BLaER1 treated with 17β-estradiol and CSF1 and Interleukin-3, amounts not matched to agents 10 nM and 100 nM (cell line): Measurements from ENCODE around the gene AFAP1L1.

ENCODE experiments used
- H3K27ac ChIP-seq, 11 experiments: shearing (Covaris generic); formaldehyde crosslinking; 2 replicates each; pipeline ENCODE4 v1.8.1; 2022
- H3K27me3 ChIP-seq, 11 experiments: shearing (Covaris generic); formaldehyde crosslinking; 2 replicates each; pipeline ENCODE4 v1.8.1; 2022
- H3K36me3 ChIP-seq, 11 experiments: shearing (Covaris generic); formaldehyde crosslinking; 2 replicates each; pipeline ENCODE4 v1.8.1; 2022
- H3K4me1 ChIP-seq, 10 experiments: shearing (Covaris generic); formaldehyde crosslinking; 2 replicates each; pipeline ENCODE4 v1.8.1; 2022
- H3K4me2 ChIP-seq, 11 experiments: shearing (Covaris generic); formaldehyde crosslinking; 2 replicates each; pipeline ENCODE4 v1.8.1; 2022
- H3K4me3 ChIP-seq, 10 experiments: shearing (Covaris generic); formaldehyde crosslinking; 2 replicates each; pipeline ENCODE4 v1.8.1; 2022
- H3K9ac ChIP-seq, 11 experiments: shearing (Covaris generic); formaldehyde crosslinking; 2 replicates each; pipeline ENCODE4 v1.8.1; 2022
- H3K9me3 ChIP-seq, 11 experiments: shearing (Covaris generic); formaldehyde crosslinking; replicated peaks in 1 of 11; 2 replicates each; pipeline ENCODE4 v1.8.1; 2022
- H4K20me1 ChIP-seq, 11 experiments: shearing (Covaris generic); formaldehyde crosslinking; 2 replicates each; pipeline ENCODE4 v1.8.1; 2022
- Cebpa-rat ChIP-seq, 11 experiments: shearing (Covaris generic); IDR thresholded peaks; 2 replicates each; pipeline ENCODE4 v1.8.1; 2022

Gene AFAP1L1

DNA sequence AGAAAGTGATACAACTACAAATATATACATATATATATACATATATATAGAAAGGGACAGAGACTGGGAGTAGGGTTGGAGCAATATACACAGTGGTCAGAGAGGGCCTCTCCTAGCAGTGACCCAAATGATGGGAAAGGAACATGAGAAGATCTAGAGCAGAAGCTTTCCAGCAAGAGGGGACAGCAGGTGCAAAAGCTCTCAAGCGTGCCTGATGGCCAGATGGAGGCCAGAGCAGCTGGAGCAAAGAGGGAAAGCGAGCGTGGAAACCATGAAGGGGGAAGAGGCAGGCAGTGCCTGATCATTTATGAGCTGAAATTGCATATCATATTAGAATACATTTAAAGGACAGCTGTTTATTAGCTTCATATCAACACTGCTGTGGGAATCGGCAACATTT lies 66.1 kb downstream of the AFAP1L1 start:
- peak overlapping the region in 1 of 11 experiments; percentile 22; a peak in 1 of 22 replicates for H3K9ac ChIP-seq
- H4K20me1 ChIP-seq: no peaks in the 10 kb centered on the region
- TF ChIP-seq Cebpa-rat (IDR thresholded peaks at IDR 0.05): no peak
- H3K36me3 ChIP-seq: peaks cover 4 to 51% (median 15%) of the 10 kb centered on the region in 11 experiments; a peak in 12 of 22 replicates
- no peaks in the 10 kb centered on the region for H3K9me3 ChIP-seq
- H3K4me3 ChIP-seq: no peak overlapping the region
- H3K4me1 ChIP-seq: peaks cover 11 to 49% (median 35%) of the 10 kb centered on the region in 10 experiments; a peak in 19 of 20 replicates
- H3K27me3 ChIP-seq: no peaks in the 10 kb centered on the region
- peak overlapping the region in 9 of 11 experiments; percentile 12 to 85 (median 67); a peak in 17 of 22 replicates for H3K4me2 ChIP-seq
- peak overlapping the region in 1 of 11 experiments; percentile 23; a peak in 1 of 22 replicates for H3K27ac ChIP-seq

DNA sequence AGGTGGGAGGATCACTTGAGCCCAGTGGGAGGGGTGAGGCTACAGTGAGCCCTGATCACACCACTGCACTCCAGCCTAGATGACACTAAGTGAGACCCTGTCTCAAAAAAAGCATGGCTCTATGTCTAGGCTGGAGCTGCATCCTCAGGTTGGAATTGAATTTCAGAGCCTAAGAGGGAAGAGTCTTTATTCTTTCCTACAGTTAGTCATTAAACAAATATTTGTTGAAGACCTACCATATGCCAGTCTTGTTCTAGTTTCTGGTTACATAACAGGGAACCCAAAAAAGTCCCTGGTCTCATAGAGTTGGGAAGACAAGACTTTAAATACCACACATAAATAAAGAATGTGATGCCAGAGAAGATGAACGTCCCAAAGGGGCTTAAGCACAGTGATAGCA lies 66.7 kb downstream of the AFAP1L1 start:
- TF ChIP-seq Cebpa-rat (IDR thresholded peaks at IDR 0.05): no peak

DNA sequence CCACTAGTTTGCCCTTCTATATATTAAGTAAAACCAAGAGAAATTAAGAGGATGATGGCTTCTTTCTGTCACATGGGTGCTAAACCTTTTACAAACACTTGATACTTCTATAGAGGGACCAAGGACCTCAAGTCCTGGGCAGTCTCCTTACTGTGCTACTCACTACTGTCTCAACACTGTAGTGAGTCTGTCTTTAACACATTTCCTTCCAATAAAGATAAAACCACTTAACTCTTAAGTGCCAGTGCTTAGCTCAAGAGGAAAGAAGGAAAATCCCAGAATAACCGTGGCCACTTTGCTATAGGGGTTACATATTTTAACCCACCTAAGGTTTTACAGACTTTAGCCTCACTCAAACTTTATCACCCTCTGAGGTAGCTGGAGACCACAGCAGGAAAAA lies 69.3 kb downstream of the AFAP1L1 start:
- H3K4me3 ChIP-seq: no peak overlapping the region
- peaks cover 27 to 60% (median 47%) of the 10 kb centered on the region in 10 experiments for H3K4me1 ChIP-seq
- peak overlapping the region in 1 of 11 experiments; percentile 52; a peak in 1 of 22 replicates for H3K4me2 ChIP-seq
- no peak overlapping the region for H3K27ac ChIP-seq
- H3K9me3 ChIP-seq: no peaks in the 10 kb centered on the region
- H3K36me3 ChIP-seq: peaks cover 0 to 25% (median 10%) of the 10 kb centered on the region in 11 experiments; a peak in 10 of 22 replicates
- TF ChIP-seq Cebpa-rat (IDR thresholded peaks at IDR 0.05): no peak
- H4K20me1 ChIP-seq: no peaks in the 10 kb centered on the region
- H3K27me3 ChIP-seq: no peaks in the 10 kb centered on the region
- no peak overlapping the region for H3K9ac ChIP-seq

More for the DNA sequence above, 66.7 kb downstream of the AFAP1L1 start:
- no peaks in the 10 kb centered on the region for H3K27me3 ChIP-seq
- peak overlapping the region in 9 of 11 experiments; percentile 12 to 85 (median 67); a peak in 17 of 22 replicates for H3K4me2 ChIP-seq
- H3K27ac ChIP-seq: peak overlapping the region in 1 of 11 experiments; percentile 23; a peak in 1 of 22 replicates
- no peak overlapping the region; a peak in 1 of 22 replicates for H3K9ac ChIP-seq
- H3K9me3 ChIP-seq: no peaks in the 10 kb centered on the region
- H3K4me1 ChIP-seq: peaks cover 12 to 47% (median 34%) of the 10 kb centered on the region in 10 experiments
- no peak overlapping the region for H3K4me3 ChIP-seq
- peaks cover under 1 to 45% (median 15%) of the 10 kb centered on the region in 11 experiments; a peak in 12 of 22 replicates for H3K36me3 ChIP-seq
- H4K20me1 ChIP-seq: no peaks in the 10 kb centered on the region

- Histone ChIP-seq H3K4me2 (peak overlapping the region; percentile 4 to 52 (median 31); a peak in 18 of 22 replicates), H3K9ac (no peak overlapping the region), H4K20me1 (no peaks in the 10 kb centered on the region), H3K9me3 (no peaks in the 10 kb centered on the region), H3K27me3 (no peaks in the 10 kb centered on the region), H3K4me1 (peaks cover 36 to 63% (median 57%) of the 10 kb centered on the region in 10 experiments), H3K4me3 (no peak overlapping the region), H3K27ac (no peak overlapping the region), H3K36me3 (peaks cover 0 to 17% (median 10%) of the 10 kb centered on the region in 11 experiments; a peak in 10 of 22 replicates)
- no peak for TF ChIP-seq Cebpa-rat (IDR thresholded peaks at IDR 0.05)
Measured at GRCh38 chr5:149341876-149342275, 70.2 kb downstream of the AFAP1L1 start.

GRCh38 chr5:149344151-149344550 lies 72.5 kb downstream of the AFAP1L1 start:
- Histone ChIP-seq H3K27me3 (no peaks in the 10 kb centered on the region), H4K20me1 (peaks cover 0 to 3% (median 0%) of the 10 kb centered on the region in 11 experiments; a peak in 1 of 22 replicates), H3K27ac (peak overlapping the region in 10 of 11 experiments; percentile 78 to 95 (median 90); a peak in 18 of 22 replicates), H3K4me1 (peaks cover 56 to 64% (median 61%) of the 10 kb centered on the region in 10 experiments), H3K36me3 (peaks cover 16 to 36% (median 28%) of the 10 kb centered on the region in 11 experiments), H3K4me2 (peak overlapping the region; percentile 75 to 94 (median 89)), H3K9me3 (no peaks in the 10 kb centered on the region), H3K9ac (peak overlapping the region in 6 of 11 experiments; percentile 83 to 94 (median 86); a peak in 5 of 22 replicates), H3K4me3 (peak overlapping the region in 8 of 10 experiments; percentile 83 to 95 (median 92); a peak in 7 of 20 replicates)
- TF ChIP-seq Cebpa-rat (IDR thresholded peaks at IDR 0.05): no peak

GRCh38 chr5:149345147-149345891 lies 73.7 kb downstream of the AFAP1L1 start, which contains the start of gene GRPEL2:
Gene GRPEL2 (plus strand): TSS chr5:149345499. CDS start chr5:149345540, 41 bp downstream.
- Histone ChIP-seq H3K4me1 (peaks cover 56 to 66% (median 61%) of the 10 kb centered on the region in 10 experiments), H3K4me2 (peak within 1 kb of the TSS; percentile 76 to 96 (median 91)), H3K4me3 (peak within 1 kb of the TSS; percentile 74 to 95 (median 89)), H3K9ac (peak within 1 kb of the TSS; percentile 83 to 94 (median 87)), H4K20me1 (peaks cover 0 to 3% (median 0%) of the 10 kb centered on the region in 11 experiments; a peak in 1 of 22 replicates), H3K36me3 (peaks cover 28 to 42% (median 33%) of the 10 kb centered on the region in 11 experiments), H3K27me3 (no peaks in the 10 kb centered on the region), H3K27ac (peak within 1 kb of the TSS; percentile 66 to 95 (median 90); a peak in 21 of 22 replicates), H3K9me3 (no peaks in the 10 kb centered on the region)
- peak in 1 of 11 experiments; percentile 2; a peak in 1 of 22 replicates for TF ChIP-seq Cebpa-rat (IDR thresholded peaks at IDR 0.05)

GRCh38 chr5:149345892-149346222 lies 74.2 kb downstream of the AFAP1L1 start:
- TF ChIP-seq Cebpa-rat (IDR thresholded peaks at IDR 0.05): no peak
- Histone ChIP-seq H3K27ac (peak overlapping the region; percentile 66 to 95 (median 90); a peak in 21 of 22 replicates), H3K4me2 (peak overlapping the region; percentile 76 to 96 (median 91)), H3K36me3 (peaks cover 33 to 42% (median 37%) of the 10 kb centered on the region in 11 experiments), H3K4me1 (peaks cover 56 to 66% (median 61%) of the 10 kb centered on the region in 10 experiments), H3K4me3 (peak overlapping the region; percentile 74 to 95 (median 89)), H4K20me1 (peaks cover 0 to 3% (median 0%) of the 10 kb centered on the region in 11 experiments; a peak in 2 of 22 replicates), H3K27me3 (no peaks in the 10 kb centered on the region), H3K9ac (peak overlapping the region; percentile 83 to 94 (median 87)), H3K9me3 (no peaks in the 10 kb centered on the region)

GRCh38 chr5:149348518-149348917 lies 76.9 kb downstream of the AFAP1L1 start:
- Histone ChIP-seq H3K36me3 (peaks cover 60 to 66% (median 63%) of the 10 kb centered on the region in 11 experiments), H3K9ac (peak overlapping the region in 1 of 11 experiments; percentile 30; a peak in 3 of 22 replicates), H3K4me3 (peak overlapping the region in 6 of 10 experiments; percentile 8 to 95 (median 88); a peak in 6 of 20 replicates), H3K27me3 (no peaks in the 10 kb centered on the region), H3K4me1 (peaks cover 43 to 68% (median 61%) of the 10 kb centered on the region in 10 experiments), H3K27ac (peak overlapping the region in 3 of 11 experiments; percentile 12 to 55 (median 51); a peak in 3 of 22 replicates), H4K20me1 (peaks cover 0 to 18% (median 4%) of the 10 kb centered on the region in 11 experiments; a peak in 6 of 22 replicates), H3K4me2 (peak overlapping the region; percentile 64 to 96 (median 89); a peak in 21 of 22 replicates), H3K9me3 (no peaks in the 10 kb centered on the region)
- no peak for TF ChIP-seq Cebpa-rat (IDR thresholded peaks at IDR 0.05)
